AG09319 (cell line): ENCODE data around the gene ABCA1.

Experiments
- DNase-seq: peaks from one replicate; pipeline ENCODE4 v3.0.0-alpha.2; 2010; ENCODE audit warnings: low read depth; ENCODE audit errors: extremely low read depth
- CTCF ChIP-seq: IDR thresholded peaks from 2 replicates; pipeline ENCODE4 v1.5.1; 2011; ENCODE audit warnings: low read depth, mild to moderate bottlenecking, inconsistent platforms, low read length, moderate library complexity

ABCA1 gene

DNA sequence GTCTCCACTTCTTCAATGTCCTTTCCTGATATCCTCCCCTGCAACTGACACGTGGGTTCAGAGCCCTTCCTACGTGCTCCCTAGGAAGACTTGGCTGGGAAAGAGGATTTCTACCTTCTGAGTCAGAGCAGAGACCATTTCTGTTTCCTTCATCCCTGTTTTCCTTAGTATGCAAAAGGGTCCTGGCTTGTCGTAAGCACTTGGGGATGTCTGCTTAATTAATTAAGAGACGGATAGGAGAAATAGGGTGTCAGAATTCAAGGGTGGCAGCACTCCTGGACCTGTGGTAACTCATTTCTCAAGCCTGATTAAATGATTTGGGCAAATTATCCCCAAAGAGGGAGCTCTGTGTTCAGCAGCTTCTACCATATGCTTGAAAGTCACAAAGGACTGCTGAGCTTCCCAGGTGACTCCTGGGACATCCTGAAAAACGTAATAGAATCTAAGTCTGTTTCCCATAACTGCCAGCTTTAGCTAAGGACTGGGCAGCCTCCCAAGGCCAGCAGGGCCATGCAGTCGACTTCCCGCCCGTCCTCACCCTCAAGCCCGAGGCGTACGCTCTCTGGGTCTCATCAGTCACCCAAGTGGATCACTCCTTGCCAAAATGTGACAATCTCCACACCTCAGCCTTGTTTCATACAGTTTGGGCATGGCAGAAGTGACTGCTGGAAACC is 20.5 kb downstream of the ABCA1 start:
- no peak for TF ChIP-seq CTCF
- no peak for DNase-seq

DNA sequence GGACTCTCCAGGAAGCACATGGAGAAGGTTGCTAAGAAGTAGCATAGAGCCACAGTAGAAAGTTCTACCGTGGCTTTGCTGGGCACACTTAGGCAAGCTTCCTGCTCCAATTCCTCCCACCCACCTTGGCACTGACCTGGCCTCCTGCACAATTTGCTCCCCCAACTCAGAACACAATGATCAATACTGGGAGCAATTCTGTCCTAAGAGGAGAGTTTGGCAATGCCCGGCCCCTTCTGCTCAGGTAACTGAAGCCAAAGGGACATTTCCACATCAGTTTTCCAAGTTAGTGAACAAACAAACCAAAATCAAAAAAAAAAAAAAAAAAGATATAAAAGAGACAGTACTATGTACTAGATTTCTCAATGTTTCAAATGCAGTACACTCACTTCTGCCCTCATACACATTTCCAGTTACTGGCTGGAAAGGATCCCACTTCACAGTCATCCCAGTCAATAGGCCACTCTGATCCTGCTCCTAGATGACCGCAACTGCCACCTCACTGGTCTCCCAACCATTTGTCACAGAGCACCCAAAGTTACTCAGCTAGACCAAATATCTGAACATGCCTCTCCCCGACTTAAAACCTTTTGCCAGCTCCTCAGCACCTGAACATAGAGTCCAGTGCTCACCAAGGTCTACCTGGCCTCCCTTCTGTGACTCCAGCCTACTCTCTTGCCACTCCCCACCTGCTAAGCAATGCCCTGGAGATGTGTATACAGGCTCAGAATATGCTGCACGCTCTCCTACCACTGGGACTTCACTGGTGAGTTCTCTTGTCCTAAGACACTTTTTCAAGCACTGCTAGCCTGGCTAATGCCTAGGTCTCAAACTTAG is 21.3 kb downstream of the ABCA1 start:
- no peak for TF ChIP-seq CTCF
- DNase-seq, result no peak

DNA sequence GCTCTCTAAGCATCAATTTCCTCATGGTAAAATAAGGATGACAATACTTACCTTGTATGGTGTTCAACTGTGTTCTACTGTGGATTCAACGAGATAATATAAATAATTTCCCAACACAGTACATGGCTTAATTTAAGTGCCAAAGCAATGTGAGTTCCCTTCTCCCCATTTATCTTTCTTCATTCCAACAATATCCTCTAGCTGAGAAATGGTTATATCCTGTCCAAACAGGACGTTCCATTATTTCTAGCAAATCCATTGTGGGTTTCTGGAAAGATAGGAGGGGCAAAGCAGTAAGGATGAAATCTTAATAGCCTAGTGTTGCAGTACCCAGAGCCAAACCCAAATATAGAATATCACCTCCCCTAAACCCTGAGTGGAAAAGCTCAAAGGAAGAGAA is 22.0 kb downstream of the ABCA1 start:
- DNase-seq, result no peak
- no peak for TF ChIP-seq CTCF

DNA sequence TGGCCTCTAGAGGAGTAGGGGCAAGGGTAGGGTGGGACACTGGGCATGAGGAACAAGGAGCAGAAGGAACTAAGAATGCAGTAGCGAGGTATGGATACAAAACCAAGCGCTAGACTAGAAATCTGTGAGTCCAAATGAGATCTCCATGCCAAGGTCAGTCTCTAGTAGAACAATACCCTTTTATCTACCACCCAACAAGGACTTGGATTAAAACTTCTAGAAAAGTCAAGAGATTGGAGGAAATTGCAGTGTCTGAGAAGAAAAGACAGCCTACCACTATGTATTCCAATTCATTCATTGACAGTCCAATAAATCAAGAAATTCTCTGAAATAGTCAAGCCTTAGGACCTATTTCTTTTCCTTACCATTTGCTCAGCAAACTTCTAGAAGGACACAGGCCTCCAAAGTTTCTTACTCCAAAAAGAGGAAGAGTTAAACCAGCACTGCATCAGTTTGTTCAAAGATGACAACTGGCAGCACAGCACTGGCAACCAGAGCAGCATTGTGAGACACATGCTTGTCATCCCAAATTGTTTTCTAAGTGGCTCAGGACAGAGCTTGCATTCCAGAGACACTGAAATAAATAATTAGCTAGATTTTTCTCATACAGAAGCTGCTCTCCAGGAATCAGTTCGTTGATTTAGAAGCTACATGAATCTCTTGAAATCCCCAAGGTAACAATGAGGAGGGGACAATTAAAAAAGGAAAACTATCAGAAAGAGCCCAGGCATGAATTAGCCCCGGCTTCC is 22.6 kb downstream of the ABCA1 start:
- no peak for TF ChIP-seq CTCF
- DNase-seq, result no peak

- no peak for TF ChIP-seq CTCF
- DNase-seq, result no peak
These were observed 24.3 kb downstream of the ABCA1 start for GRCh38 chr9:104903609-104904008.

- no peak for TF ChIP-seq CTCF
- DNase-seq, result no peak
These were observed 27.1 kb downstream of the ABCA1 start for GRCh38 chr9:104900871-104901270.

GRCh38 chr9:104900324-104900723 is 27.6 kb downstream of the ABCA1 start:
- no peak for TF ChIP-seq CTCF
- no peak for DNase-seq
